Suprapubic skin (tissue), 4 donors: ENCODE measurements around the gene COBLL1. TPM values are rescaled to one million over a fixed set of nuclear protein-coding genes. Genes with fewer than 3 reads are reported as not detected.

Source experiments
- DNase-seq, 2 donors: peaks; one replicate each; pipeline ENCODE4 v3.0.0-alpha.2; 2019; ENCODE audit warnings: low spot score in 2 of 2
- H3K27ac ChIP-seq: fragments of 200-600 bp; sonication (generic); one replicate; pipeline ENCODE4 v1.5.1; 2019
- H3K27me3 ChIP-seq: fragments of 200-600 bp; sonication (generic); one replicate; pipeline ENCODE4 v1.5.1; 2019
- H3K36me3 ChIP-seq: fragments of 200-600 bp; sonication (generic); one replicate; pipeline ENCODE4 v1.5.1; 2019
- H3K4me1 ChIP-seq: fragments of 200-600 bp; sonication (generic); one replicate; pipeline ENCODE4 v1.5.1; 2019
- H3K4me3 ChIP-seq: fragments of 200-600 bp; sonication (generic); one replicate; pipeline ENCODE4 v1.5.1; 2019; ENCODE audit warnings: mild to moderate bottlenecking
- H3K9me3 ChIP-seq: fragments of 200-600 bp; sonication (generic); one replicate; pipeline ENCODE4 v1.5.1; 2019
- EP300 ChIP-seq: sonication (generic); formaldehyde crosslinking; IDR thresholded peaks from one replicate; pipeline ENCODE4 v1.6.1; 2017; ENCODE audit warnings: antibody characterized with exemption
- POLR2A ChIP-seq, 2 donors: fragments of 450-650 bp; IDR thresholded peaks; one replicate each; pipeline ENCODE4 v1.6.1; 2017; ENCODE audit warnings: antibody characterized with exemption in 2 of 2, mild to moderate bottlenecking in 2 of 2, moderate library complexity in 2 of 2
- POLR2AphosphoS5 ChIP-seq, 3 donors: sonication (generic); formaldehyde crosslinking; IDR thresholded peaks; one replicate each; pipeline ENCODE4 v1.6.1; 2017; ENCODE audit warnings: antibody characterized with exemption in 3 of 3
- WGBS: methylation state at CpG from one replicate; pipeline ENCODE4 v1.1.5; 2018; 5-methylcytosine and 5-hydroxymethylcytosine counted together
- total RNA-seq, 4 donors: library from RNA; depleted of rRNA; stranded (reverse); fragments of >200 nt; gene quantifications; one replicate each; pipeline ENCODE4 v1.1.0, GENCODE V29; 2016
- TF ChIP-seq, protein P1 (sequence below), 2 donors: fragments of 200-600 bp in 1 of 2; fragments of 450-650 bp in 1 of 2; sonication (generic) in 1 of 2; IDR thresholded peaks; one replicate each; pipeline ENCODE4 v1.5.1; 2016 to 2019; ENCODE audit warnings: antibody characterized with exemption in 2 of 2, mild to moderate bottlenecking in 1 of 2, moderate library complexity in 1 of 2

The COBLL1 gene
- total RNA-seq, 4 donors from 2014 or later, result 36.2 to 170 (median 61.0) TPM

DNA sequence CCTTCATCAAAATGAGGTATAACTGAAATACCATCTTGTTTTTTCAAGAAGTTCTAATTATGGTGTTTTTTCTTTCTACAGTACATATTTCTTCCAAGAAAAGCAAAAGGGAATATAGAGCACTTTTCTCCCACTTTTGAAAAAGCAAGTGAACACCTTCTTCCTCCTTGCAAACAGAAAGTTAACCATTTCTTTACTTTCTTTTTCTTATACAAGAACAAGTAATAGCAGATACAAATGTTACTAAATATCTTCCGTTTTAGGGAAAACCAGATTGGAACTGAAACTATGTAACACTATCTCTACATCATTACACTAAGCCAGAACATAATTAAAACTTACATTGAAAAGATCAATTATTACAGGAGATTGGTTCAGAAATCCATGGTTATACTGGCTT lies 44.0 kb downstream of the COBLL1 start:
- H3K4me1 ChIP-seq, result peaks cover 34% of the 10 kb centered on the region
- TF ChIP-seq POLR2A (IDR thresholded peaks at IDR 0.05) (no peak), EP300 (no peak), POLR2AphosphoS5 (IDR thresholded peaks at IDR 0.05) (no peak)
- TF ChIP-seq, protein P1, sequence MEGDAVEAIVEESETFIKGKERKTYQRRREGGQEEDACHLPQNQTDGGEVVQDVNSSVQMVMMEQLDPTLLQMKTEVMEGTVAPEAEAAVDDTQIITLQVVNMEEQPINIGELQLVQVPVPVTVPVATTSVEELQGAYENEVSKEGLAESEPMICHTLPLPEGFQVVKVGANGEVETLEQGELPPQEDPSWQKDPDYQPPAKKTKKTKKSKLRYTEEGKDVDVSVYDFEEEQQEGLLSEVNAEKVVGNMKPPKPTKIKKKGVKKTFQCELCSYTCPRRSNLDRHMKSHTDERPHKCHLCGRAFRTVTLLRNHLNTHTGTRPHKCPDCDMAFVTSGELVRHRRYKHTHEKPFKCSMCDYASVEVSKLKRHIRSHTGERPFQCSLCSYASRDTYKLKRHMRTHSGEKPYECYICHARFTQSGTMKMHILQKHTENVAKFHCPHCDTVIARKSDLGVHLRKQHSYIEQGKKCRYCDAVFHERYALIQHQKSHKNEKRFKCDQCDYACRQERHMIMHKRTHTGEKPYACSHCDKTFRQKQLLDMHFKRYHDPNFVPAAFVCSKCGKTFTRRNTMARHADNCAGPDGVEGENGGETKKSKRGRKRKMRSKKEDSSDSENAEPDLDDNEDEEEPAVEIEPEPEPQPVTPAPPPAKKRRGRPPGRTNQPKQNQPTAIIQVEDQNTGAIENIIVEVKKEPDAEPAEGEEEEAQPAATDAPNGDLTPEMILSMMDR (IDR thresholded peaks at IDR 0.05), result no peak

DNA sequence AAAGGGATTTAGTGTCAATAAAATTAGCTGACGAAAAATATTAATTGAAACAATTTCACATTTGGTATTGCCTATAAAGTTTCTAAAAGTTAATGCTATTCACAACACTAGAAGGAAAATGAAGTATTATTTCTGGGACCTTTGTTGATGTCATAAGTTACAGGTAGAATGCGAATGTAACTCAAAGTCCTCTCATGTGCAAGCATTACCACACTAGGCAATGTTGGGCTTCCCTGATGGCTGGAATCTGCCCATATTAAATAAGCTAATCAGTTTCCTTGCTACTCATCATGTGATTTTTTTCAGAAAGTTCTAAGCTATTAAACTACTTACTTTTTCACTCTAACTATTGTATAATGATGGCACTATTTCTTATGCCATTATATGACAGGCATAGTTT lies 44.6 kb downstream of the COBLL1 start:
- DNase-seq, result no peak
- 95% methylated on average over 2 of the region's 2 CpGs for WGBS
- H3K27me3 ChIP-seq, result no peaks in the 10 kb centered on the region

More for the DNA sequence above, 44.0 kb downstream of the COBLL1 start:
- no peak overlapping the region for H3K27ac ChIP-seq
- no peaks in the 10 kb centered on the region for H3K36me3 ChIP-seq
- H3K9me3 ChIP-seq, result no peaks in the 10 kb centered on the region
- H3K4me3 ChIP-seq, result no peak overlapping the region
- DNase-seq, result no peak
- WGBS, result 43% methylated on average over 1 of the region's 1 CpG
- no peaks in the 10 kb centered on the region for H3K27me3 ChIP-seq

DNA sequence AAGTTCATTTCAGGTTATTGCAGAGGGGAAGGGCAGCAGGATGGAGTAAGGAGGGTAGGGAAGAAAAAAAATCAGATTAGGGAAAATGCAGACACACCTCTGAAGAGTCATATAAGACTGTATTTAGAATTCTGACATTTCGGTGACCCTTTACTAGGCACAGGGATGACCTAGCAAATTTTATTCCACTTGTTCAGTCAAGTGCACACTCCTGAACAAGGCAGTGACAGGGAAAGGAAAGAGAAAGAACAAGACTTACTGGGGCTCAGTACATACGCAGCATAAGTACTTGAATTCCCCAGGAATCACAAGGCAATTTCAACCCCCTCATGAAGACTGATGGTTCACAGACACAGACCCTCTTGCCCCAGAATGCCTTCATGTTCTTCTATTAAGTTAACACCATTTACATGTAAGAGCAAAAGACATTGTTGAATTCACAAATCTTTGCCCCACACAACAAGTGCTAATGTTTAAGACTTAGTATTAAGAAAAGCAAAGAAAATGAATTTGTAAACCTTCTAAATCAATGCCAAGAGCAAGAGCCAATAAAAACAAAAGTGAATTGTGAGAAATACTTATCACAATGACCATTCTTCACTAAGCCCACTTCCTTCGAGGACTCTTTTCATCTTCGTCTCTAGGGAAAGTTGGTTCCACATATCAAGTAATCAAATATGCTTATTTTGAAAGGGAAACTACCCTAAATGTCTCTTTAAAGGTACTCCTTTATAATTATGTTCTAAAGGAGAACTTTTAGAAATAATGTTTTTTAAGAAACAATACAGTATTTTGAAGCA lies 47.0 kb downstream of the COBLL1 start:
- no peaks in the 10 kb centered on the region for H3K36me3 ChIP-seq
- no peaks in the 10 kb centered on the region for H3K27me3 ChIP-seq
- TF ChIP-seq EP300, result no peak
- no peak overlapping the region for H3K4me3 ChIP-seq
- no peak for DNase-seq
- H3K4me1 ChIP-seq, result peaks cover 35% of the 10 kb centered on the region
- H3K27ac ChIP-seq, result peak overlapping the region; percentile 4
- WGBS, result 58% methylated on average over 4 of the region's 4 CpGs
- no peaks in the 10 kb centered on the region for H3K9me3 ChIP-seq

More for the DNA sequence above, 44.6 kb downstream of the COBLL1 start:
- Histone ChIP-seq H3K9me3 (no peaks in the 10 kb centered on the region), H3K36me3 (no peaks in the 10 kb centered on the region), H3K4me3 (no peak overlapping the region), H3K27ac (no peak overlapping the region), H3K4me1 (peaks cover 34% of the 10 kb centered on the region)
- TF ChIP-seq EP300, result no peak
- TF ChIP-seq, protein P1 (IDR thresholded peaks at IDR 0.05), result no peak
- TF ChIP-seq POLR2A (IDR thresholded peaks at IDR 0.05), result no peak
- TF ChIP-seq POLR2AphosphoS5 (IDR thresholded peaks at IDR 0.05), result no peak

DNA sequence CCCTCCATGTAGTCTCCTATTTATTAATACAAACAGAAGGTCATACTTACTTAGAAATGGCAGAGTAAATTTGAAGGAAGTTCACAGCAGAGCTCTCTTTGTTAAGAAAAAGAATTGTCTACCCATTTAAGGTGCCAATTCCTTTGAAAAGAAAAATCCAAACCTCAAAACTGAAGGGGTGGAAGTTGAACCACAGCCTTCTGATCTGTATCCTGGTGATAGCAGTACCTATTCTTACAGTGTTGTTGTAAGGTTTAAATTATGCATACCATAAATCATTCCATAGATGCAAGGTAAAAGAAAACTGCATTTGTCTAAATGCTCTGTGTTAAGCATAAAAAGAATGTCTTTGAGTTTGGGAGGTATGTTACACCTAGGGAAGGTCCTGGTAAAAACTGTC lies 47.6 kb downstream of the COBLL1 start:
- no peak overlapping the region for H3K4me3 ChIP-seq
- no peak for TF ChIP-seq POLR2A (IDR thresholded peaks at IDR 0.05)
- no peak for TF ChIP-seq EP300
- TF ChIP-seq POLR2AphosphoS5 (IDR thresholded peaks at IDR 0.05), result no peak
- TF ChIP-seq, protein P1 (IDR thresholded peaks at IDR 0.05), result no peak
- H3K27me3 ChIP-seq, result no peaks in the 10 kb centered on the region
- H3K27ac ChIP-seq, result peak overlapping the region; percentile 4
- H3K4me1 ChIP-seq, result peaks cover 35% of the 10 kb centered on the region
- no peaks in the 10 kb centered on the region for H3K9me3 ChIP-seq
- H3K36me3 ChIP-seq, result no peaks in the 10 kb centered on the region
- DNase-seq, result no peak

DNA sequence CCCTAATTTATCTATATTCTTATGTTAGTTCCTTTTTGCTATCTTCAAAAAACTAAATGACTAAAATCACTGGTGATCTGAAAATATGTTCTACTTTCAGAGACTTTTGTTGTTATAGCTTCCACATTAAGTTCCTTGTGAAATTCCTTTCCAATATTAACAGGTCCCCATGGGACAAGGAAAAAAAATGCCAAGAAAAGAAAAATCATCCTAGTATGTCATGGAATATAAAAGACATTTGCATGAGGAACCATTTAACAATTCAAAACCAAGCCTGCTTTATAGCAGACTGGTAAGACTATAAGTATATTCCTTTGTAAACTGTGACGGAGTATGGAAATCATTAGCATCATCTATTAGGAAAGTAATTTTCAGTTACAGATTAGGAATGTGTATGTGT lies 48.1 kb downstream of the COBLL1 start:
- H3K4me3 ChIP-seq, result no peak overlapping the region
- H3K27me3 ChIP-seq, result no peaks in the 10 kb centered on the region
- 63% methylated on average over 1 of the region's 1 CpG for WGBS
- H3K9me3 ChIP-seq, result no peaks in the 10 kb centered on the region
- H3K27ac ChIP-seq, result no peak overlapping the region
- peaks cover 35% of the 10 kb centered on the region for H3K4me1 ChIP-seq
- H3K36me3 ChIP-seq, result no peaks in the 10 kb centered on the region
- DNase-seq, result no peak
- TF ChIP-seq, protein P1 (IDR thresholded peaks at IDR 0.05), result no peak
- TF ChIP-seq POLR2A (IDR thresholded peaks at IDR 0.05) (no peak), POLR2AphosphoS5 (IDR thresholded peaks at IDR 0.05) (no peak), EP300 (no peak)
